Sigmoid colon (tissue), 4 donors: ENCODE measurements around the gene CAMTA1.

Source experiments
- POLR2A ChIP-seq, 2 donors: fragments of 450-650 bp; IDR thresholded peaks; one replicate each; pipeline ENCODE4 v1.6.1; 2016; ENCODE audit warnings: antibody characterized with exemption in 2 of 2, mild to moderate bottlenecking in 2 of 2, moderate library complexity in 2 of 2
- POLR2AphosphoS5 ChIP-seq, 4 donors: sonication (generic); formaldehyde crosslinking; IDR thresholded peaks; one replicate each; pipeline ENCODE4 v1.6.1; 2017; ENCODE audit warnings: antibody characterized with exemption in 4 of 4
- TF ChIP-seq, protein P1 (sequence below), 4 experiments: fragments of 450-650 bp in 3 of 4; fragments of 200-600 bp in 1 of 4; IDR thresholded peaks; one replicate each; pipeline ENCODE4 v1.5.1; 2016 to 2019; ENCODE audit warnings: antibody characterized with exemption in 4 of 4, mild to moderate bottlenecking in 3 of 4, moderate library complexity in 2 of 4

DNA sequence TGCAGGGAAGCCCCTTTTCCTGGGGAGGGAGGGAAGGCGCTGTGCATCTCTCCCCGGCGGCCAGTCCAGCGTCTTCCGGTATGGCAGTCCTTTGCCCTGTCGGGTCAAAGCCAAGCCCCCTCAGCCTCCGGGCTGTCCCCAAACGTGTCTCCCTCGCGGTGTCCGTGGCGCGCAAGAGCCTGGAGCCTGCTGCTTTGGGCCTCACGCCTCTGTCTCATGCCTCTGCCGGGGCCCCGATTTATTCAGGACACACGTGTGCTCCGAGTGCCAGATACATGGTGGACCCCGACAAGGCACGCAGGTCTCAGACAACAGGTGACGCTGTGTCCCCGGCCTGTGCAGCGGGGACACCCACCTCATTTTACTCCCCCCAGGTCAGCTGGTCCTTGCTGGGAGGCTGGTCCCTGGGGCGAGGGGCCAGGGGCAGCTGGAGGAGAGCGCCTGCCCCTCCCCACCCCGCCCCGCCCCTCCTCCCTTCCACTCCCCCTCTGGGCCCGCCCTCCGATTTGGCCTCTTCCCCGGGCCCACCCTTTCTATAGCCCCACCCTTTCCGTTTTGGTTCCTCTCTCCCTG, 176.7 kb downstream of the CAMTA1 start:
- TF ChIP-seq, protein P1, sequence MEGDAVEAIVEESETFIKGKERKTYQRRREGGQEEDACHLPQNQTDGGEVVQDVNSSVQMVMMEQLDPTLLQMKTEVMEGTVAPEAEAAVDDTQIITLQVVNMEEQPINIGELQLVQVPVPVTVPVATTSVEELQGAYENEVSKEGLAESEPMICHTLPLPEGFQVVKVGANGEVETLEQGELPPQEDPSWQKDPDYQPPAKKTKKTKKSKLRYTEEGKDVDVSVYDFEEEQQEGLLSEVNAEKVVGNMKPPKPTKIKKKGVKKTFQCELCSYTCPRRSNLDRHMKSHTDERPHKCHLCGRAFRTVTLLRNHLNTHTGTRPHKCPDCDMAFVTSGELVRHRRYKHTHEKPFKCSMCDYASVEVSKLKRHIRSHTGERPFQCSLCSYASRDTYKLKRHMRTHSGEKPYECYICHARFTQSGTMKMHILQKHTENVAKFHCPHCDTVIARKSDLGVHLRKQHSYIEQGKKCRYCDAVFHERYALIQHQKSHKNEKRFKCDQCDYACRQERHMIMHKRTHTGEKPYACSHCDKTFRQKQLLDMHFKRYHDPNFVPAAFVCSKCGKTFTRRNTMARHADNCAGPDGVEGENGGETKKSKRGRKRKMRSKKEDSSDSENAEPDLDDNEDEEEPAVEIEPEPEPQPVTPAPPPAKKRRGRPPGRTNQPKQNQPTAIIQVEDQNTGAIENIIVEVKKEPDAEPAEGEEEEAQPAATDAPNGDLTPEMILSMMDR (IDR thresholded peaks at IDR 0.05), result no peak
- TF ChIP-seq POLR2AphosphoS5 (IDR thresholded peaks at IDR 0.05) (no peak), POLR2A (IDR thresholded peaks at IDR 0.05) (no peak)
